HCT116 (cell line): ENCODE results near the gene LAP3. TPM values are rescaled to one million over a fixed set of nuclear protein-coding genes. Genes with fewer than 3 reads are reported as not detected.

Experiments used
- ATAC-seq: fragments of 200-7000 bp; cut with Tn5 transposase; 2 replicates; pipeline ENCODE4 v1.9.1; 2020; ENCODE audit warnings: mild to moderate bottlenecking, moderate library complexity
- BruUV-seq: library from RNA; stranded (reverse); fragments of 400-500 nt; replicated peaks from 2 replicates; lab custom pipeline; 2021; lab: Mats Ljungman, UMichigan
- CTCF ChIA-PET: fragments of 300-600 bp; sonication (Branson Sonifier 250); formaldehyde crosslinking; loops from one replicate; lab custom pipeline; 2021; ENCODE audit warnings: antibody characterized with exemption; lab: Charles Lee
- POLR2A ChIA-PET: fragments of 300-600, 350-600 bp; sonication (Branson Sonifier 250); formaldehyde crosslinking; loops from one replicate; lab custom pipeline; 2021; ENCODE audit warnings: antibody characterized with exemption; lab: Charles Lee
- RAD21 ChIA-PET, 2 experiments: fragments of 300-600 bp; sonication (Branson Sonifier 250); formaldehyde crosslinking; loops; one replicate each; lab custom pipeline; 2023; ENCODE audit warnings: low total read pairs in 2 of 2; ENCODE audit not compliant: uncharacterized antibody in 2 of 2, unreplicated experiment in 2 of 2, low non-redundant PET in 1 of 2; lab: Charles Lee
- DNase-seq: peaks from one replicate; pipeline ENCODE4 v3.0.0-alpha.2; 2010; ENCODE audit warnings: low read depth, low spot score
- H2AFZ ChIP-seq: fragments of 200-600 bp; shearing (Covaris generic), sonication (generic); 2 replicates; pipeline ENCODE4 v1.6.1; 2017; ENCODE audit warnings: low read depth, mixed run types, mixed read lengths, antibody characterized with exemption, low read length; ENCODE audit not compliant: poor library complexity, severe bottlenecking
- H3K27ac ChIP-seq: 2 replicates; pipeline ENCODE4 v1.5.1; 2012; ENCODE audit warnings: low read depth, low read length
- H3K27me3 ChIP-seq: fragments of 200-600 bp; sonication (generic); 2 replicates; pipeline ENCODE4 v1.6.1; 2016; ENCODE audit warnings: mixed run types, low read length, mixed read lengths; ENCODE audit not compliant: insufficient read depth
- H3K36me3 ChIP-seq, 2 experiments: fragments of 200-500 bp in 1 of 2; fragments of 200-600 bp in 1 of 2; sonication (Bioruptor generic) in 1 of 2; sonication (generic) in 1 of 2; 2 replicates each; pipeline versions ENCODE4 v1.5.1 to v1.6.1; 2014 to 2016; ENCODE audit warnings: low read length in 2 of 2, inconsistent platforms in 1 of 2, mixed read lengths in 1 of 2, mixed run types in 1 of 2; ENCODE audit not compliant: insufficient read depth in 2 of 2, control insufficient read depth in 1 of 2
- H3K4me1 ChIP-seq, 2 experiments: fragments of 200-600 bp in 1 of 2; sonication (generic) in 1 of 2; 2 replicates each; pipeline versions ENCODE4 v1.5.1 to v1.6.1; 2012 to 2017; ENCODE audit warnings: low read length in 2 of 2, inconsistent platforms in 1 of 2, mild to moderate bottlenecking in 1 of 2, mixed read lengths in 1 of 2, mixed run types in 1 of 2, moderate library complexity in 1 of 2; ENCODE audit not compliant: insufficient read depth in 2 of 2, control insufficient read depth in 1 of 2
- H3K4me2 ChIP-seq: fragments of 200-600 bp; sonication (generic); 2 replicates; pipeline ENCODE4 v1.6.1; 2017; ENCODE audit warnings: mixed run types, low read length, mixed read lengths
- H3K4me3 ChIP-seq, 2 experiments: fragments of 200-600 bp in 1 of 2; sonication (generic) in 1 of 2; replicated peaks in 1 of 2; 2 replicates each; pipeline ENCODE4 v1.5.1; 2011 to 2016; ENCODE audit warnings: low read length in 2 of 2, control low read depth in 1 of 2, low read depth in 1 of 2, mild to moderate bottlenecking in 1 of 2, mixed read lengths in 1 of 2, mixed run types in 1 of 2
- H3K79me2 ChIP-seq: fragments of 200-600 bp; sonication (generic); 2 replicates; pipeline ENCODE4 v1.6.1; 2017; ENCODE audit warnings: mild to moderate bottlenecking, mixed run types, low read length, moderate library complexity, mixed read lengths; ENCODE audit not compliant: insufficient read depth
- H3K9ac ChIP-seq: fragments of 200-600 bp; sonication (generic); 2 replicates; pipeline ENCODE4 v1.6.1; 2016; ENCODE audit warnings: low read length, mixed read lengths
- H3K9me2 ChIP-seq: fragments of 200-600 bp; sonication (generic), shearing (Covaris generic); 2 replicates; pipeline ENCODE4 v1.6.1; 2017; ENCODE audit warnings: mixed run types, mild to moderate bottlenecking, moderate library complexity; ENCODE audit not compliant: insufficient read depth
- H3K9me3 ChIP-seq, 2 experiments: fragments of 200-500 bp in 1 of 2; fragments of 200-600 bp in 1 of 2; sonication (Bioruptor generic) in 1 of 2; sonication (generic) in 1 of 2; 2 replicates each; pipeline ENCODE4 v1.6.1; 2014 to 2017; ENCODE audit warnings: low read length in 2 of 2, mixed read lengths in 2 of 2, inconsistent platforms in 1 of 2, low read depth in 1 of 2, mild to moderate bottlenecking in 1 of 2, mixed run types in 1 of 2, moderate library complexity in 1 of 2; ENCODE audit not compliant: control insufficient read depth in 1 of 2, insufficient read depth in 1 of 2
- H4K20me1 ChIP-seq: fragments of 200-600 bp; sonication (generic), shearing (Covaris generic); 2 replicates; pipeline ENCODE4 v1.6.1; 2017; ENCODE audit warnings: mixed run types, mild to moderate bottlenecking, moderate library complexity; ENCODE audit not compliant: insufficient read depth
- CBX3 ChIP-seq: IDR thresholded peaks from 2 replicates; pipeline ENCODE4 v1.6.1; 2012; ENCODE audit warnings: low read depth
- CEBPB ChIP-seq: IDR thresholded peaks from 2 replicates; pipeline ENCODE4 v1.6.1; 2012; ENCODE audit warnings: low read depth
- EGR1 ChIP-seq: IDR thresholded peaks from 2 replicates; pipeline ENCODE4 v1.6.1; 2012; ENCODE audit warnings: low read depth
- ELF1 ChIP-seq: IDR thresholded peaks from 2 replicates; pipeline ENCODE4 v1.6.1; 2012; ENCODE audit warnings: low read depth, borderline replicate concordance
- EZH2 ChIP-seq: fragments of 200-600 bp; sonication (generic); IDR thresholded peaks from 2 replicates; pipeline ENCODE4 v1.6.1; 2017; ENCODE audit warnings: antibody characterized with exemption, mixed run types
- POLR2AphosphoS5 ChIP-seq: IDR thresholded peaks from 2 replicates; pipeline ENCODE4 v1.6.1; 2011; ENCODE audit warnings: mild to moderate bottlenecking, low read depth, low read length, moderate library complexity
- YY1 ChIP-seq: IDR thresholded peaks from 2 replicates; pipeline ENCODE4 v1.6.1; 2011; ENCODE audit warnings: low read length, low read depth, moderate library complexity, mild to moderate bottlenecking; ENCODE audit not compliant: insufficient replicate concordance; ENCODE audit errors: extremely low read depth
- ZFX ChIP-seq: fragments of 450-650 bp; IDR thresholded peaks from 2 replicates; pipeline ENCODE4 v1.6.1; 2017
- ZNF274 ChIP-seq: fragments of 200-500 bp; sonication (Bioruptor generic); IDR thresholded peaks from 2 replicates; pipeline ENCODE4 v1.6.1; 2014; ENCODE audit warnings: mild to moderate bottlenecking, low read depth, low read length, inconsistent platforms
- intact Hi-C: fragments of 100-400 bp; cut with micrococcal nuclease; formaldehyde crosslinking; loops from 2 replicates; pipeline ENCODE4 v1.10.0; 2022
- total RNA-seq: library from RNA; stranded (reverse); gene quantifications from one replicate; pipeline ENCODE4 v1.2.1, GENCODE V29; 2021; ENCODE audit not compliant: unreplicated experiment

The LAP3 gene
- total RNA-seq, 1 experiment from 2014 or later: 59.9 TPM

- ChIA-PET CTCF (no interaction called here), RAD21 (no interaction called here), POLR2A (no interaction called here)
- Histone ChIP-seq H3K4me2 (no peak overlapping the region), H3K36me3 (no peaks in the 10 kb centered on the region), H2AFZ (no peak overlapping the region), H3K9me2 (no peaks in the 10 kb centered on the region), H3K4me3 (no peak overlapping the region), H3K27ac (no peak overlapping the region), H3K9ac (no peak overlapping the region), H3K27me3 (no peaks in the 10 kb centered on the region), H3K4me1 (no peaks in the 10 kb centered on the region), H3K9me3 (no peaks in the 10 kb centered on the region), H3K79me2 (no peaks in the 10 kb centered on the region), H4K20me1 (no peaks in the 10 kb centered on the region)
- no TSS peak for BruUV-seq
- DNase-seq: no peak
- intact Hi-C loops: no loop called here
- ATAC-seq: no peak
- TF ChIP-seq EZH2: no peak
- no peak for TF ChIP-seq EGR1
- TF ChIP-seq ZNF274: no peak
- no peak for TF ChIP-seq POLR2AphosphoS5
- no peak for TF ChIP-seq CBX3
- TF ChIP-seq ZFX: no peak
- no peak for TF ChIP-seq YY1
- TF ChIP-seq CEBPB: no peak
Observed at GRCh38 chr4:17650406-17650805, 73.4 kb downstream of the LAP3 start.

- no peaks in the 10 kb centered on the region for H3K36me3 ChIP-seq
- no peak overlapping the region for H3K27ac ChIP-seq
- no peaks in the 10 kb centered on the region for H3K79me2 ChIP-seq
- ChIA-PET POLR2A (no interaction called here), CTCF (no interaction called here), RAD21 (no interaction called here)
- no peak overlapping the region for H3K4me2 ChIP-seq
- intact Hi-C loops: no loop called here
- TF ChIP-seq POLR2AphosphoS5 (no peak), EGR1 (no peak), ELF1 (no peak), EZH2 (no peak)
- H3K4me3 ChIP-seq: no peak overlapping the region
- no peaks in the 10 kb centered on the region; a peak in 1 of 4 replicates for H3K4me1 ChIP-seq
- no peaks in the 10 kb centered on the region for H4K20me1 ChIP-seq
- H2AFZ ChIP-seq: no peak overlapping the region
- ATAC-seq (no peak), DNase-seq (no peak)
- no peaks in the 10 kb centered on the region for H3K9me3 ChIP-seq
- no TSS peak for BruUV-seq
- no peak overlapping the region for H3K9ac ChIP-seq
- H3K27me3 ChIP-seq: no peaks in the 10 kb centered on the region
- no peaks in the 10 kb centered on the region for H3K9me2 ChIP-seq
Observed at GRCh38 chr4:17654701-17655100, 77.7 kb downstream of the LAP3 start.
